Kidney glomerular epithelial cell (primary cell): ENCODE results near the gene TMEM179B.
A peak's percentile ranks its signal among the peaks of the same experiment; 100 is the strongest.

Experiments
- DNase-seq: peaks from one replicate; lab custom pipeline; 2025; lab: John Stamatoyannopoulos, UW

The TMEM179B gene

DNA sequence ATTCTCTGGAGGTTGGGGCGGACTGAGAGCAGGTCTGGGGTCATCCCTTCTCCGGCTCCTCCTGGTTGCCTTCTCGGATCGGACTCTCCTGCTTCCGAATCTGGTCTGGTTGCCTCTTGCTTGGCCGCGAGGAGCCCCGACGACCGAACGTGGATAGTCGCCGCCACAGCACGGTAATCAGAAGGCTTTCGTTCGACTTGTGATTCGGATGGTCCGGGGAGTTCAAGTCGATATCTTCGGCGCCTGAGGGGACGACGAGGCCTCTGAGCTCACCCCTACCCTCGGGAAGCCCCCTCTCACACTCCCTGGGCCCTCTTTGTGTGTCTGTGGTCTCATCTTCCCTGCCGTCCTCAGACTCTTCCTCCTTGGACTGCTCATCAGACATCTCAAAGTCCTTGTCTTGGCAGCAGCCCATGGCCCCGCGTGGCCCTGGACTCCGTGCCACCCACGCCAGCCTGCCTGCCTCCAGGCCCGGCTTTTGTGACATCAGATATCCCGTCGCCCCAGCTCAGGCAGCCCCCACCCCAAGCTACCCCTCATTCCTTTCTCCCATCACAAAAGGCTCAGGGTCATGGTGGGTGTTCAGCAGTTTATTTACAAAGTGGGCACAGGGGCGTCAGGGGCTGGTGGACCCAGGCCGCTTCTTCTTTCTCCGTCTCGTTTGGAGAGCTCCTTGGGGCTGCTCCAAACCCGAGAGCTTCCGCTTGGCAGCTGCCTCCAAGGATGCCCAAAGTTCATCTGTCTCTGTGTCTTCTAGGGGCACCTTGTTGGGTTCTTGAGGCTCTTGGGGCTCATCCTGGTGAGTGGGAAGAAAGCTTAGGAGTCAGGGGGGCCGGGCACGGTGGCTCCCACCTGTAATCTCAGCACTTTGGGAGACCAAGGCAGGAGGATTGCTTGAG lies 45.4 kb downstream of the TMEM179B start, which contains the start of gene TEX54:
TEX54 (minus strand) TSS at position 506 of the 899 bp plus-strand sequence.
- no peak for DNase-seq

DNA sequence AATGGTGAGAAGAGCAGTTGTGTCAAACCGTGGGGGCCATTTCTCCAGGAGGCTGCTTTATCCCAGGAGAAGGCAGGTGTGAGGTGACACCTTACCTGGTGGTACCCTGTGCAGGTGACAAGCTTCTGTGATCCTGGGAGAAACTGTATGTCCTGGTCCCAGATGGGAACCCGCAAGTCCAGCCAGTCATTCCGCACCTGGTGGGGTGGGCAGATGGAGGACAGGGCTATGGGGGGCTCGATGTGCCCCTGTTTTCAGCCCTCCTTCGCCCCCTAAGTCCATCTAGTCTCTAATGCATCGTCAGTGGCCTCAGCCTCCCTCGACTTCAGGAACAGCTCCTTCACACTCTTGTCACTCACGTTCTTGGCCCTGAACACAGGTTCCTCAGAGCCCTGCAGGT lies 48.1 kb downstream of the TMEM179B start:
- DNase-seq: no peak

DNA sequence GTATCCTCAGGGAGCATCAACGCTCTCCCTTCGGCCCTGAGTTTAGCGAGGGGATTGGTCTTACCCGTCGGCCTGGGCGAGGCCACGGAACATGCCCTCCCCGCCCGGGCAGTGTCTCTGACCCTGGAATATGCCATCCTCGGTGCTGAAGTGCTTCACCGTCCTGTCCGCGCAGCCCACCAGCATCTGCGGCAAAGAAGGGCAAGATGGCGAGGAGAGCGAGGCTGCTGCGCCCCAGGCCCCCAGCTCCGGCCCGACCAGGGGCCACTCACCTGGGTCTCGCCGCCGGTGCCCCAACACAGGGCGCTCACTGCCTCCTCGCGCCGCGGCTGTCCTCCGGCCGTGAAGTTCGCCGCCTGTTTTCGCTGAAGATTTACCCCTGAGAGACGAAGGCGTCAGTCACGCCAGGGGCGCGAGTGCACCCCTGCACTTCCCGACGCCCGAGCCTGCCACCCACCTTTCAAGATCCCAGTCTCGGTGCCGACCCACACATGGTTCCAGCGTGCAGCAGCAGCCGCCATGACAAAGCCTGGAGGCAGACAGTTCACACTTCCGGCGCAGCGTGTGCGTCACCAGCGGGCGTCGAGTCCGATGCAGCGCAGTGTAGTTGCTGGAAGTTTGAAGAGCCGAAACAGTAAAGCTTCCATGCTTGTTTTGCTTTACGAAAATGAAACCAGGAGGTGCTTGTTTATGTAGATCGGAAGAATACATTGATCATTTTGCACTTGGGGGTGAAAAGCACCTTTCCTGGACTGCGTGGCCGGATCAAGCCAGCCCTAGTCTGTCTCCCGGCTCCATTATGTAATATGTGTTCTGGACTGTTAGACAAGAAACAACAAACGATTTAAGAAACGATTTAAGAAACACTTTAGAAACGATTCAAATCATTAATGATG lies 52.1 kb downstream of the TMEM179B start, which contains the start of gene WDR74:
WDR74 (minus strand) TSS at position 541 of the 896 bp plus-strand sequence; CDS start at position 521, 20 bp downstream.
- peak; percentile 72 for DNase-seq
